ENCODE results near the gene LINS1.

- TF ChIP-seq CTCF (IDR thresholded peaks at IDR 0.05) (no peak), EP300 (IDR thresholded peaks at IDR 0.05) (no peak), POLR2A (IDR thresholded peaks at IDR 0.05; ENCODE audit: low read depth) (no peak)
These were observed 33.6 kb upstream of the LINS1 start for GRCh38 chr15:100635406-100636071.
